ENCODE data around the gene PRKCA.

DNA sequence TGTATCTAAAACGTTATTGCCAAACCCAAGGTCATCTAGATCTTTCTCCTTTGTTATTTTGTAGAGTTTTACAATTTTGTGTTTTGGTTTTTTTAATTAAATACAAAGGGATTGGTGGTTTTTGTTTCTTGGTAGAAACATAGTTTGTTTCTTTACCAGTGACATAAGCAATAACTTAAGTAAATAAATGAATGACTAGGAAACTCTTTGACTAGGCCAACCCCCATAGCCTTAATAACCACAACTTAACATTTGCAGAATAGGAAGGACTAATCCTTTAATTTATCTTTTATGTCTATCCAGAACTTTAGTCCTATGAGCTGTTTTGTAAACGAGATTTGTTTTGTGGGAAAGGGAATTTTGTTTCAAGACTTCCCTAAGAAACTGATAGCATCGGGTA lies 162.5 kb downstream of the PRKCA start:
- TF ChIP-seq EZH2phosphoT487 (IDR thresholded peaks at IDR 0.05; ENCODE audit: unreplicated experiment) (no peak), POLR2AphosphoS5 (IDR thresholded peaks at IDR 0.05; ENCODE audit: low read depth) (no peak)
- TF ChIP-seq, protein P1, sequence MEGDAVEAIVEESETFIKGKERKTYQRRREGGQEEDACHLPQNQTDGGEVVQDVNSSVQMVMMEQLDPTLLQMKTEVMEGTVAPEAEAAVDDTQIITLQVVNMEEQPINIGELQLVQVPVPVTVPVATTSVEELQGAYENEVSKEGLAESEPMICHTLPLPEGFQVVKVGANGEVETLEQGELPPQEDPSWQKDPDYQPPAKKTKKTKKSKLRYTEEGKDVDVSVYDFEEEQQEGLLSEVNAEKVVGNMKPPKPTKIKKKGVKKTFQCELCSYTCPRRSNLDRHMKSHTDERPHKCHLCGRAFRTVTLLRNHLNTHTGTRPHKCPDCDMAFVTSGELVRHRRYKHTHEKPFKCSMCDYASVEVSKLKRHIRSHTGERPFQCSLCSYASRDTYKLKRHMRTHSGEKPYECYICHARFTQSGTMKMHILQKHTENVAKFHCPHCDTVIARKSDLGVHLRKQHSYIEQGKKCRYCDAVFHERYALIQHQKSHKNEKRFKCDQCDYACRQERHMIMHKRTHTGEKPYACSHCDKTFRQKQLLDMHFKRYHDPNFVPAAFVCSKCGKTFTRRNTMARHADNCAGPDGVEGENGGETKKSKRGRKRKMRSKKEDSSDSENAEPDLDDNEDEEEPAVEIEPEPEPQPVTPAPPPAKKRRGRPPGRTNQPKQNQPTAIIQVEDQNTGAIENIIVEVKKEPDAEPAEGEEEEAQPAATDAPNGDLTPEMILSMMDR (conservative IDR thresholded peaks at IDR 0.05; ENCODE audit: low read depth in 2 of 2), result no peak
- TF ChIP-seq, protein P2, sequence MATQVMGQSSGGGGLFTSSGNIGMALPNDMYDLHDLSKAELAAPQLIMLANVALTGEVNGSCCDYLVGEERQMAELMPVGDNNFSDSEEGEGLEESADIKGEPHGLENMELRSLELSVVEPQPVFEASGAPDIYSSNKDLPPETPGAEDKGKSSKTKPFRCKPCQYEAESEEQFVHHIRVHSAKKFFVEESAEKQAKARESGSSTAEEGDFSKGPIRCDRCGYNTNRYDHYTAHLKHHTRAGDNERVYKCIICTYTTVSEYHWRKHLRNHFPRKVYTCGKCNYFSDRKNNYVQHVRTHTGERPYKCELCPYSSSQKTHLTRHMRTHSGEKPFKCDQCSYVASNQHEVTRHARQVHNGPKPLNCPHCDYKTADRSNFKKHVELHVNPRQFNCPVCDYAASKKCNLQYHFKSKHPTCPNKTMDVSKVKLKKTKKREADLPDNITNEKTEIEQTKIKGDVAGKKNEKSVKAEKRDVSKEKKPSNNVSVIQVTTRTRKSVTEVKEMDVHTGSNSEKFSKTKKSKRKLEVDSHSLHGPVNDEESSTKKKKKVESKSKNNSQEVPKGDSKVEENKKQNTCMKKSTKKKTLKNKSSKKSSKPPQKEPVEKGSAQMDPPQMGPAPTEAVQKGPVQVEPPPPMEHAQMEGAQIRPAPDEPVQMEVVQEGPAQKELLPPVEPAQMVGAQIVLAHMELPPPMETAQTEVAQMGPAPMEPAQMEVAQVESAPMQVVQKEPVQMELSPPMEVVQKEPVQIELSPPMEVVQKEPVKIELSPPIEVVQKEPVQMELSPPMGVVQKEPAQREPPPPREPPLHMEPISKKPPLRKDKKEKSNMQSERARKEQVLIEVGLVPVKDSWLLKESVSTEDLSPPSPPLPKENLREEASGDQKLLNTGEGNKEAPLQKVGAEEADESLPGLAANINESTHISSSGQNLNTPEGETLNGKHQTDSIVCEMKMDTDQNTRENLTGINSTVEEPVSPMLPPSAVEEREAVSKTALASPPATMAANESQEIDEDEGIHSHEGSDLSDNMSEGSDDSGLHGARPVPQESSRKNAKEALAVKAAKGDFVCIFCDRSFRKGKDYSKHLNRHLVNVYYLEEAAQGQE (IDR thresholded peaks at IDR 0.05; ENCODE audit: unreplicated experiment), result no peak
